ENCODE results near the gene TAS2R40. TPM values are rescaled to one million over a fixed set of nuclear protein-coding genes. Genes with fewer than 3 reads are reported as not detected.

TAS2R40 gene
- total RNA-seq, 1 experiment from 2014 or later: not detected

DNA sequence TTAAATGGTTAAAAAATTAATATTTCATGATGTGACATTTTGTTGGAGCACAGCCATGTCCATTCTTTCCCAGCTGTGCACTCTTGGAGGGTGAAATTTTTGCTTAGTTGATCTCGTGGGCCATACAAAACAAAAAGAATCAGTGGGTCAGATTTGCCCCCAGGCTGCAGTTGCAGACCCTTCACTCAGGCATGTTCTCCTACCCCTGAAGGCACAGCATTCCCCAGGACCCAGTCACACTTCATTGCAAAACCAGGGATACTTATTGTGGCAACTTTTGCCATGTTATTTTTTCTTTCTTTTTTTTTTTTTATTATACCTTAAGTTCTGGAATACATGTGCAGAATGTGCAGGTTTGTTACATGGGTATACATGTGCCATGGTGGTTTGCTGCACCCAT is 6.0 kb downstream of the TAS2R40 start:
- Histone ChIP-seq H4K20me1 (ENCODE audit: low read length) (no peaks in the 10 kb centered on the region), H2AFZ (ENCODE audit: low read length) (no peak overlapping the region), H3K36me3 (ENCODE audit: low read depth, low read length) (no peaks in the 10 kb centered on the region), H3K4me3 (ENCODE audit: low read length) (no peak overlapping the region), H3K79me2 (ENCODE audit: low read length) (no peaks in the 10 kb centered on the region), H3K9me2 (replicated peaks; ENCODE audit: low read length) (no peaks in the 10 kb centered on the region), H3K9me3 (ENCODE audit: low read length) (no peaks in the 10 kb centered on the region), H3F3A (ENCODE audit: low read length, unreplicated experiment) (no peaks in the 10 kb centered on the region), H3K9ac (ENCODE audit: low read length) (no peak overlapping the region), H3K27me3 (ENCODE audit: low read length) (no peaks in the 10 kb centered on the region), H3K4me1 (ENCODE audit: insufficient read depth, low read length) (no peaks in the 10 kb centered on the region), H3K4me2 (ENCODE audit: low read length) (no peak overlapping the region), H3K27ac (ENCODE audit: low read length) (no peak overlapping the region)
- TF ChIP-seq EZH2 (IDR thresholded peaks at IDR 0.05; ENCODE audit: low read length, unreplicated experiment) (no peak), EZH2phosphoT487 (IDR thresholded peaks at IDR 0.05; ENCODE audit: borderline replicate concordance, low read length) (no peak)
- TF ChIP-seq, protein P1, sequence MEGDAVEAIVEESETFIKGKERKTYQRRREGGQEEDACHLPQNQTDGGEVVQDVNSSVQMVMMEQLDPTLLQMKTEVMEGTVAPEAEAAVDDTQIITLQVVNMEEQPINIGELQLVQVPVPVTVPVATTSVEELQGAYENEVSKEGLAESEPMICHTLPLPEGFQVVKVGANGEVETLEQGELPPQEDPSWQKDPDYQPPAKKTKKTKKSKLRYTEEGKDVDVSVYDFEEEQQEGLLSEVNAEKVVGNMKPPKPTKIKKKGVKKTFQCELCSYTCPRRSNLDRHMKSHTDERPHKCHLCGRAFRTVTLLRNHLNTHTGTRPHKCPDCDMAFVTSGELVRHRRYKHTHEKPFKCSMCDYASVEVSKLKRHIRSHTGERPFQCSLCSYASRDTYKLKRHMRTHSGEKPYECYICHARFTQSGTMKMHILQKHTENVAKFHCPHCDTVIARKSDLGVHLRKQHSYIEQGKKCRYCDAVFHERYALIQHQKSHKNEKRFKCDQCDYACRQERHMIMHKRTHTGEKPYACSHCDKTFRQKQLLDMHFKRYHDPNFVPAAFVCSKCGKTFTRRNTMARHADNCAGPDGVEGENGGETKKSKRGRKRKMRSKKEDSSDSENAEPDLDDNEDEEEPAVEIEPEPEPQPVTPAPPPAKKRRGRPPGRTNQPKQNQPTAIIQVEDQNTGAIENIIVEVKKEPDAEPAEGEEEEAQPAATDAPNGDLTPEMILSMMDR (conservative IDR thresholded peaks at IDR 0.05; ENCODE audit: low read depth, low read length): no peak
- CTCF ChIA-PET: no interaction called here
- ATAC-seq (no peak), DNase-seq (no peak)
- BruUV-seq (replicated peaks): no TSS peak
- POLR2A ChIA-PET (ENCODE audit: unreplicated experiment): no interaction called here
- intact Hi-C loops (cut with micrococcal nuclease): no loop called here

DNA sequence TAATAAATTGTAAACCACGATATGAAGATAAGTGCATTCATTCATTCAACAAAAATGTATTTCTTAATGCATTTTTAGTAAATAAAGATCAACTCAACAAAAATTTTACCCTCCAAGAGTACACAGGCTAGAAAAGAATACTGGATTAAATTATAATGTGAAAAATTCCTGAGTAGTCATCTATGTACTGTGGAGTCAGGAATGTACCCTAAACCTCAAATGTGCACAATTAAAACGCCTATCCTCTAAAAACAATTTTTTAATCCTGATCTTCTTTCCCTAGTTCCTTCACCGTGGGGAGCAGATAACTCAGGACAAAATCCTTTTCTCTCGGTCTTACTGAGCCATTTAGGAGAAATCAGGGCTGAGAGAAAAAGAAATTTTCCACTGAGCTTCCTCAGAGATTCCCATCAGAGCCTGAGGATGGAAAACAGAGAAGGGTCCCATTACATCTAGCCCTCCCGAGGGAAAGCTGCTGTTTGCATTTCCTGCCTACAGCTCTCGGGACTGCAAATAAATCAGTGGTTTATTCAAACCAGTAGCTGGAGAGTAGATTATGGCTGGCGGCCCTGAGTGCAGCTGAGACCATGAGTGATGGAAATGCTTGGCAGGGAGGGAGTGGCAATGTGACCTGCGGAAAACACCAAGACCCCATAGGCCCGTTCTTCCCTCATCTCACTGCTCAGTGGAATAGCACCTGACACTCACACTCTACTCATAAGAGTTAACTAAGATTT is 7.4 kb downstream of the TAS2R40 start:
- no peaks in the 10 kb centered on the region; the same call in 1 of the 2 replicates for H3K9me3 ChIP-seq (ENCODE audit: low read length)
- ATAC-seq (no peak), DNase-seq (no peak)
- H3K4me1 ChIP-seq (ENCODE audit: insufficient read depth, low read length): no peaks in the 10 kb centered on the region
- ChIA-PET CTCF (no interaction called here), POLR2A (ENCODE audit: unreplicated experiment) (no interaction called here)
- no peaks in the 10 kb centered on the region for H4K20me1 ChIP-seq (ENCODE audit: low read length)
- no peak overlapping the region for H3K4me2 ChIP-seq (ENCODE audit: low read length)
- H3K4me3 ChIP-seq (ENCODE audit: low read length): no peak overlapping the region
- H3K27ac ChIP-seq (ENCODE audit: low read length): no peak overlapping the region
- no peaks in the 10 kb centered on the region for H3K9me2 ChIP-seq (replicated peaks; ENCODE audit: low read length)
- no peaks in the 10 kb centered on the region for H3F3A ChIP-seq (ENCODE audit: low read length, unreplicated experiment)
- H2AFZ ChIP-seq (ENCODE audit: low read length): no peak overlapping the region
- H3K9ac ChIP-seq (ENCODE audit: low read length): no peak overlapping the region
- no peaks in the 10 kb centered on the region for H3K27me3 ChIP-seq (ENCODE audit: low read length)
- H3K79me2 ChIP-seq (ENCODE audit: low read length): no peaks in the 10 kb centered on the region
- BruUV-seq (replicated peaks): no TSS peak
- intact Hi-C loops (cut with micrococcal nuclease): no loop called here
- TF ChIP-seq, protein P1 (conservative IDR thresholded peaks at IDR 0.05; ENCODE audit: low read depth, low read length): no peak
- TF ChIP-seq EZH2phosphoT487 (IDR thresholded peaks at IDR 0.05; ENCODE audit: borderline replicate concordance, low read length) (no peak), EZH2 (IDR thresholded peaks at IDR 0.05; ENCODE audit: low read length, unreplicated experiment) (no peak)
- no peaks in the 10 kb centered on the region for H3K36me3 ChIP-seq (ENCODE audit: low read depth, low read length)

Measured in PC-3 (cell line).